Stomach smooth muscle (tissue), 2 donors: ENCODE measurements around the gene C2CD4D.

ENCODE experiments used
- H3K27ac ChIP-seq: one replicate; pipeline ENCODE4 v1.7.0; 2013; ENCODE audit warnings: mild to moderate bottlenecking, low read length, inconsistent platforms
- H3K27me3 ChIP-seq, 2 donors: one replicate each; pipeline ENCODE4 v1.7.0; 2013; ENCODE audit warnings: low read length in 2 of 2; ENCODE audit not compliant: insufficient read depth in 2 of 2, control insufficient read depth in 1 of 2
- H3K36me3 ChIP-seq, 2 donors: one replicate each; pipeline ENCODE4 v1.7.0; 2013; ENCODE audit warnings: low read length in 2 of 2; ENCODE audit not compliant: control insufficient read depth in 2 of 2, insufficient read depth in 2 of 2
- H3K4me1 ChIP-seq: one replicate; pipeline ENCODE4 v1.7.0; 2013; ENCODE audit warnings: low read length; ENCODE audit not compliant: control insufficient read depth, insufficient read depth
- H3K4me3 ChIP-seq, 2 donors: one replicate each; pipeline ENCODE4 v1.7.0; 2013; ENCODE audit warnings: low read length in 2 of 2
- H3K9ac ChIP-seq, 2 donors: one replicate each; pipeline ENCODE4 v1.7.0; 2013; ENCODE audit warnings: low read length in 2 of 2, mild to moderate bottlenecking in 1 of 2
- H3K9me3 ChIP-seq, 2 donors: one replicate each; pipeline ENCODE4 v1.7.0; 2013; ENCODE audit warnings: low read length in 2 of 2; ENCODE audit not compliant: control insufficient read depth in 2 of 2
- donor health status: healthy.
- donor health status: Pancreatic carcinoma.

C2CD4D gene

DNA sequence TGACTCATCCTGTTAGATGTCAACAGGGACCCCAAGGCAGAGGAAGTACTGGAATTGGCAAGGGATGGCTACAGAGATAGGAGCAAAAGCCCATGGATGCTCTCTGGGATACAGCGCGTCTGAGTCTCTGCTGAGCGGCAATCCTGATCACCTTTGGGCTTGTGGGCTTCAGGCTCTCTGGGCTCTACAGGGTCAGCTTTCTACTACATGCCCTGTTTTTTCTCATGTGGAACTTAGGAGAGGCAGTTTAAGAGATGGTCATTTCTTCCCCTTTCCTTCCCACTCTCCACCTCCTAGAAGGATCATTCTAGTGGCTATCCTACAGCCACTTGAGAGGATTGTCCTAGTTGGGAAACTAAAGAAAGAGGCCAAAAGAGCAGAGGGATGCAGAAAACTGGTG is 35.7 kb downstream of the C2CD4D start:
- no peak overlapping the region for H3K4me3 ChIP-seq
- no peak overlapping the region for H3K9ac ChIP-seq
- H3K27ac ChIP-seq = no peak overlapping the region
- peaks cover 18 to 22% of the 10 kb centered on the region in 2 donors for H3K27me3 ChIP-seq
- H3K4me1 ChIP-seq = peaks cover 4% of the 10 kb centered on the region
- H3K9me3 ChIP-seq = no peaks in the 10 kb centered on the region
- H3K36me3 ChIP-seq = no peaks in the 10 kb centered on the region

DNA sequence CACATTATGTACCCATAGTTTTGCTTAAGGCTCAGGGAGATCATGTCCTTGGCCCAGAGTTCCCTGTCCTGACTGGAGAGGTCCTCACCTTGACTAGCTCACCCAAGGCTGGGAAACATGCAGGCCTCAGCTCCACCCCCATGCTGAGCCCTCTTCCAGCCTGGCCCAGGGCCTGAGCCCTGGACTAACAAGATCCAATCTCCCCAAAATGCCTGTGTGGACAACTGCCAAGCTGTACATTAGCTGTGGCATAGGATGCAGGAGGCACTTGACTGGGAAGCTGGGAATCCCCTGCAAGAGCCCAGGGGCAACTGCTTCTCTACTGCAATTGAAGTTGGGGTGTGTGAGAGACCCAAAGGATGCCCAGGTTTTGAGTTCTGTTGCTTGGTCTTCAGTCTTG is 36.5 kb downstream of the C2CD4D start:
- H3K4me1 ChIP-seq = peaks cover 4% of the 10 kb centered on the region
- no peak overlapping the region for H3K27ac ChIP-seq
- H3K4me3 ChIP-seq = no peak overlapping the region
- H3K36me3 ChIP-seq = no peaks in the 10 kb centered on the region
- no peak overlapping the region for H3K9ac ChIP-seq
- H3K9me3 ChIP-seq = no peaks in the 10 kb centered on the region
- H3K27me3 ChIP-seq = peaks cover 18 to 22% of the 10 kb centered on the region in 2 donors

DNA sequence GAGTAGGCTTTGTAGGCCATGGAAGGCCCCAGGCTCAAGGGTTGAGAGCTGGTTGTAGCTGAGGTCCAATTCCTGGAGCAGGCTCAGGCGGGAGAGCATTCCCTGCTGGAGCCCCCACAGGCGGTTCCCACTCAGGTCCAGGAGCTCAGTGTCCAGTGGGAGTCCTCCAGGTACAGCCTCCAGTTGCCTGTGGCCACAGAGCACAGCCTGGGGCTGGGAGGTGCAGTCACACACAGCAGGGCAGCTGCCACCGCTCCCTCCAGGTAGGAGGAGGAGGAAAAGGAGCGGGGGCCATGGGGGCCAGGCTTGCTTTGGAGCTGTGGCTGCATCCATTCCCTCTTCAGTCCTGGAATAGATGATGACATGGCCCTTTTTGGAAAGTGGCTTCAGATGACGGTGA is 37.2 kb downstream of the C2CD4D start:
- H3K27me3 ChIP-seq = peaks cover 18 to 22% of the 10 kb centered on the region in 2 donors
- H3K36me3 ChIP-seq = peaks cover 0 to 2% of the 10 kb centered on the region in 2 donors
- H3K4me3 ChIP-seq = no peak overlapping the region
- H3K9ac ChIP-seq = no peak overlapping the region
- no peaks in the 10 kb centered on the region for H3K9me3 ChIP-seq
- no peak overlapping the region for H3K27ac ChIP-seq
- peaks cover 4% of the 10 kb centered on the region for H3K4me1 ChIP-seq

DNA sequence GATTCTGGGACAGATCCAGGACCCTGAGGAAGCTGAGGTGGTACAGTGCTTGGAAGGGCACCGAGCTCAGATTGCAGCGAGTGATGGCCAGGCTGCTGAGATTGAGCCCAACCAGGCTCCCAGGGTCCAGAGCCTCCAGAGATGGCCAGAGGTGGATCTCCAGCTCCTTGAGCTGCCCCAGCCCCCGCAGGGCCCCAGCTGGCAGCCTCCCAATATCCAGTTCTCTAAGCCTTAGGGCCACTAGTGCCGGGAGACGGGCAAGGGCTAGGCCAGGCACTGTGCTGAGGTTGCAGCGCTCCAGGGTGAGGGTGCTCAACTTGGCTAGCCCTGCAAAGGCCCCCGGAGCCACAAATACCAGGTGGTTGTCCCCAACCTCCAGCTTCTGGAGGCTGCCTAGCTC is 37.8 kb downstream of the C2CD4D start:
- Histone ChIP-seq H3K27ac (no peak overlapping the region), H3K4me3 (no peak overlapping the region), H3K4me1 (peaks cover 4% of the 10 kb centered on the region), H3K27me3 (peaks cover 16 to 22% of the 10 kb centered on the region in 2 donors), H3K36me3 (peaks cover 0 to 2% of the 10 kb centered on the region in 2 donors), H3K9ac (no peak overlapping the region), H3K9me3 (no peaks in the 10 kb centered on the region)

DNA sequence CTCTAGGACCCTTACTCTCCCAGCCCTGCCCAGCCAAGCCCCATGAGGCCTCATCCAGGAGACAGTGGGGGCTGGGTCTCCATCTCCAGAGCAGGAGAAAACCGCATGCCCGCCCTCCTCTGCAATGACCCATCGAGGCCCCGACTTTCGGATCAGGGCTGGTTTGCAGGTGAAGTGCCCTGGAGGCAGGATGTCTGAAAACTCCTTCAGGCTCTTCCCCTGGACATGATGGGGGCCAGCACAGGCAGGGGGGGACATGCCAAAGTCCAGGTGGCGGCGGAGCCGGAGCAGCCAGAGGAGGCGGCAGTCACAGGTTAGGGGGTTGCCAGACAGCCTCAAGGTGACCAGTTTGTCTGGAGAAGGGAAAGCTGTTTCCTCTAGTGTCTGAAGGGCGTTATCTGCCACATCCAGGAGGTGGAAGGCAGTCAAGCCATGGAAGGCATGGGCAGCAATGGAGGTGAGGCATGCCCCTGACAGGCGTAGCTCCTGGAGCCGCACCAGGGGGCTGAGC is 38.3 kb downstream of the C2CD4D start:
- Histone ChIP-seq H3K36me3 (peaks cover 0 to 2% of the 10 kb centered on the region in 2 donors), H3K9ac (no peak overlapping the region), H3K27me3 (peaks cover 16 to 21% of the 10 kb centered on the region in 2 donors), H3K4me1 (peaks cover 4% of the 10 kb centered on the region), H3K4me3 (no peak overlapping the region), H3K27ac (no peak overlapping the region), H3K9me3 (no peaks in the 10 kb centered on the region)

DNA sequence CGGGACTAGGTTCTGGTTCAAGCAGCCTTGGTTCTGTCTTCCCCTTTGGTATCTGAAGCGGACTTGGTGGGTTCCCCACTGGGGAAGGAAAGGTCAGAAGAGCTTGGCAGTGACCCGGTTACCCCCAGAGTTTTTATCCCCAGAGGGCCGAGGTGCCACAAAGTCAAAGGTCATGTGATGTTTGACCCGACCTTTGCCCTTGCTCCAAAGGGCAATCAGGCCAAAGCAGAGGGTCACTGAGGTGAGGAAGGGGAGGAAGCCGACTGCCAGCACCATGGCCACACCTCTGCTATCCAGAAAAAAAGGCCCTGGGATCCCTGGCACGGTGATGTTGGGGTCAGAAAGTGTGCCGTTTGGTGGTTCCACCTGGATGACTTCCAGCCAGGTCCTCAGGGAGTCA is 38.8 kb downstream of the C2CD4D start:
- Histone ChIP-seq H3K4me3 (no peak overlapping the region), H3K4me1 (peaks cover 4% of the 10 kb centered on the region), H3K36me3 (peaks cover 0 to 2% of the 10 kb centered on the region in 2 donors), H3K27me3 (peaks cover 16 to 20% of the 10 kb centered on the region in 2 donors), H3K9ac (no peak overlapping the region), H3K9me3 (no peaks in the 10 kb centered on the region), H3K27ac (no peak overlapping the region)

DNA sequence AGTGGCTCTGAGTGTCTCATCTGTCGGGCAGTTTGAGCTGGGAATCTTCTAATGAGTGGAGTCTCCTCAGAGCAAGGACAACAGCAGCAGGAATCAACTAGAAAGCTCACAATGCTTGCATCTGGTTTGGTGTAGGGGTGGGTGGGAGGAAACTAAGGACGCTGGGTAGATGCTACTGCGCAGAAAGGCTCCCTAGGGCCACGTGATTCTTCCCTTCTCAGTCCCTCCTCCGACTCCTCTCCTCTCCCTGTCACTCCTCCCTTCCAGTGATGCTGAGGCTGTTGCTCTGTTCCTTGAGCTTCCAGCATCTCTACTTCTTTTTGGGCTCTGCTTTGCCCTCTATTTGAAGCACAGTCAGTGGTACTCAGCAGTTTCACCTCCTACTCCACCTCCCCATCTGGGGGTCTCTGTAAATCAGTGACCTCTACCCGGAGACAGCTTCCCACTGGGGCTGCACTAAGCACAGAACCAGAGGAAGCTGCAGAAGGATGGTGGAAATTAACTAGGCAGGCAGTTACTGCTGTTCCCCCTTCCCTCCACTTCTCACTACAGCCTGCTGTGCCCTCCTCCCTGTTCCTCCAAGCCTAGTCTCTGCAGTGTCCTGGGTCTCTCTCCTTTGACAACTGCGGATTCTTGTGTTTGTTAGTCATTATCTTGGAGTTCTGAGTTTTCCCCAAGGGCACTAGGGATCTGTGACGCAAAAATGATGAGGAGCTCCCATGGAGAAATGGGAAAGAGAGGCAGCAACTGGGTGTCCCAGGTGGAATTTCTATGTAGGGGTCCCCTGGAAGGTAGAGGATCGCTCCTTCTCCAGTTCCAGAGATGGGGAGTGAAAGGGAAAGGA is 40.2 kb downstream of the C2CD4D start:
- H3K36me3 ChIP-seq = peaks cover 0 to 2% of the 10 kb centered on the region in 2 donors
- H3K27me3 ChIP-seq = peaks cover 14 to 20% of the 10 kb centered on the region in 2 donors
- H3K27ac ChIP-seq = no peak overlapping the region
- H3K9ac ChIP-seq = no peak overlapping the region
- no peaks in the 10 kb centered on the region for H3K4me1 ChIP-seq
- H3K9me3 ChIP-seq = no peaks in the 10 kb centered on the region
- no peak overlapping the region for H3K4me3 ChIP-seq

DNA sequence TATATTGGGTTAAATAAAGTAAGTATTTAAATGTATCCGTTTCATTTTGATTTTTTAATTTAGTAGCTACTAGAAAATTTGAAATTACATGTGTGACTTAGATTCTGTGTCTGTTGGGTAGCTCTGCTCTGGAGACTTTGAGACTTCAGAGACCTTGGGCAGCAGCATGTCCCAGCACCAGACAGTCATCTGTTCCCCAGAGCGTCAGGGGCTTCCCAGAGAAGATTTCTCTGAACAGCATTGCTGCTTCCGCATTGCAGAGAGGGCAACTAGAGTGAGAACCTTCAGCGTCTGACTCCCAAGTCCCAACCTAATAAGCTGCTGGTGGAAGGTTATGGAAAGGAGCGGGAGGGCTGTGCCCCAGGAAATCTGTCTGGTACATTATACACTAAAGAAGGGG is 41.0 kb downstream of the C2CD4D start:
- H3K27ac ChIP-seq = no peak overlapping the region
- H3K9ac ChIP-seq = no peak overlapping the region
- H3K27me3 ChIP-seq = peaks cover 12 to 14% of the 10 kb centered on the region in 2 donors

DNA sequence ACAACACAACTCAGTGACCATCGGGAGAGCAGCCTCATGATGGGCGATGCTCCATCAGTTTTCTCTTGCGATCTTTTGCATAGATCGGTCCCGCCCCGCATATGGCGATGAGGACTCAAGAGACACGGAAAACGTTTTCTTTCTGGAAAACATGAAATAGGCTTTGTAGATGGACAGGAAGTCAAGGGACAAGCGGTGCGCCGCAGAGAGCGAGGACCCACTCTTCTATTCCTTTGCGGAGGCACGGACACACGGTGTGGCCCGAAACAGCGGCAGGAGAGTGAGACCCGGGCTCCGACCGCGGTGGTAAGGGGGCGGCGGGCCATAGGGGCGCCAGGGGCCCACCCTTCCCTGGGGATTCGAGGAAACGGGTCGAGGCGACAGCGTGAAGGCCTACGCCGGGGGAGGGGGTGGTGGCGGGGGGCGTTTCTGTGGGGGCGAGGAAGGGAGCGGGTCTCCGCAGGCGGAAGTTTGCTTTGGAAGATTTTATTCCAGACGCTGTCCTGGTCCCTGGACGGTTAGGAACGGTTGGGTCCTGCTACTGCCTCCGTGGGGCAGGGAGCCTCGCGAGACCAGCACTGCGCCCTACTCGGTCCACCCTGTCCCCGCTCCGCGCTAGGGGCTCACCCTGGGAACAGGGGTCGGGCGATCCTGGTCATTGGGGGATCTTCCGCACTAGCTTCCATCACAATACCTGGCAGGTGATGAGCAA is 48.5 kb downstream of the C2CD4D start:
- Histone ChIP-seq H3K36me3 (no peaks in the 10 kb centered on the region), H3K27ac (peak overlapping the region; percentile 18), H3K9ac (peak overlapping the region; percentile 75 to 84), H3K27me3 (no peaks in the 10 kb centered on the region), H3K9me3 (no peaks in the 10 kb centered on the region), H3K4me1 (peaks cover 8% of the 10 kb centered on the region), H3K4me3 (peak overlapping the region; percentile 98 to 100)

More for the DNA sequence above, 41.0 kb downstream of the C2CD4D start:
- Histone ChIP-seq H3K36me3 (peaks cover 0 to 2% of the 10 kb centered on the region in 2 donors), H3K9me3 (no peaks in the 10 kb centered on the region), H3K4me1 (no peaks in the 10 kb centered on the region), H3K4me3 (no peak overlapping the region)

DNA sequence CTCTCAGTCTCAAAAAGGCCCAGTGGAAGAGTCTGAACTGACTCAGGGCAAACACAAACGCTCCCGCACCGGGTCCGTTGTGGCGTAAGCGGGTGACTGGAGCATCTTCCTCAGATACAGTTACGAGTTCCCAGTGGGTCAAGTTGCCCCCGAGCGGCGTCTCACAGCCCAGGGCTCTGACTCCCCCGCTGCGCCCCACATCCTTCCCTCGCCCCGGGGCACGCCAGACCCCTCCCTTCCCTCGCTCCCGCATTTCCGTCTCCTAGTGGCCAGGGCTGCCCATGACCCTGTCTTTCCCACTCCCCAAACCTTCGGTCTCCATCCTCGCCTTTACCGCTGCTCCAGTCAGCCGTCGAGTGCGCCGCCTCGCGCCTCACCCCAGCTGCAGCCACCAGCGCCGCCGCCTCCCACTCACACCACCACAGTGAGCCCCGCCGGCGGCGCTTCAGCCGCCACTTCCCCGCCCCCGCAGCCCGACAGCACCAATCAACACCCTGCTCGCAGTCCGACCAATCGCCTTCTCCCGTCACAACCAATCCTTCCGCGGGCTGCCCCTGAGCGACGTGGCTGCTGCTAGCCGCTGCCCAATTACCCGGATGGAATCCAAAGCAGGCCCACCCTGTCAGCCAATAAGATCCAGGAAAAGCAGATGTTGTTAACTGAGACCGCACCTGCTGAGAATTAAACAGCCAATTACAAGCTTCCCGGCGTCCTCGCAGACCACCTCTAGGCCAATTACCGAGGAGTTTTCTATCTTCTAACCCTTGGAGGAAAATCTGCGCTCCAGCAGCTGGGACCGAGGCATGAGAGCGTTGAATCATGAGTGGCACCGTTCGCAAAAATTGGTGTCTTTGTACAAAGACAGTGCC is 49.3 kb downstream of the C2CD4D start, which contains the start of gene TDRKH:
Gene TDRKH (minus strand): TSS at position 430 of the 869 bp plus-strand sequence. CDS start 7,478 bp downstream, outside the sequence.
- peak within 1 kb of the TSS; percentile 75 to 84 for H3K9ac ChIP-seq

More for the DNA sequence above, 49.3 kb downstream of the C2CD4D start, which contains the start of gene TDRKH:
- Histone ChIP-seq H3K4me3 (peak within 1 kb of the TSS; percentile 98 to 100), H3K27ac (peak within 1 kb of the TSS; percentile 18), H3K36me3 (no peaks in the 10 kb centered on the region), H3K9me3 (no peaks in the 10 kb centered on the region), H3K27me3 (no peaks in the 10 kb centered on the region), H3K4me1 (peaks cover 8% of the 10 kb centered on the region)
